Skin epidermis (tissue), 12 donors: ENCODE data around the gene SMG7.
"Not testable (repeated sequence)": the region's sequence is repeated elsewhere in the genome, so short reads cannot be mapped to it uniquely, and the experiment has no call there.

Source experiments
- H3K27ac ChIP-seq, 21 experiments: fragments of 200-600 bp; sonication (generic) in 11 of 21; one replicate each; pipeline ENCODE4 v1.5.0; 2020; ENCODE audit warnings: mild to moderate bottlenecking in 3 of 21, inconsistent platforms in 2 of 21, moderate library complexity in 2 of 21
- H3K4me3 ChIP-seq, 7 experiments: fragments of 200-600 bp; sonication (generic) in 2 of 7; one replicate each; pipeline ENCODE4 v1.5.0; 2020; ENCODE audit warnings: inconsistent platforms in 2 of 7, mild to moderate bottlenecking in 2 of 7, moderate library complexity in 1 of 7

The SMG7 gene

GRCh38 chr1:183472488-183473216 is at the start of gene SMG7:
Gene SMG7, plus strand, starts transcription at chr1:183472499. Its CDS starts 122 bp downstream, at chr1:183472621.
- Histone ChIP-seq H3K4me3 (peak within 1 kb of the TSS; percentile 63 to 97 (median 94)), H3K27ac (peak within 1 kb of the TSS; percentile 93 to 100 (median 99))

GRCh38 chr1:183423541-183423940 is 48.8 kb upstream of the SMG7 start:
- Histone ChIP-seq H3K4me3 (no peak overlapping the region), H3K27ac (no peak overlapping the region)

GRCh38 chr1:183424691-183425090 is 47.6 kb upstream of the SMG7 start:
- H3K27ac ChIP-seq = no peak overlapping the region

GRCh38 chr1:183427591-183427990 is 44.7 kb upstream of the SMG7 start:
- H3K27ac ChIP-seq, H3K4me3 ChIP-seq: not testable (repeated sequence)

More at GRCh38 chr1:183424691-183425090, 47.6 kb upstream of the SMG7 start:
- H3K4me3 ChIP-seq = no peak overlapping the region

GRCh38 chr1:183431840-183432547 is 40.3 kb upstream of the SMG7 start:
- Histone ChIP-seq H3K4me3 (no peak overlapping the region), H3K27ac (no peak overlapping the region)

- Histone ChIP-seq H3K4me3 (no peak overlapping the region), H3K27ac (no peak overlapping the region)
These were observed 39.8 kb upstream of the SMG7 start for GRCh38 chr1:183432548-183432875.

GRCh38 chr1:183433703-183434102 is 38.6 kb upstream of the SMG7 start:
- Histone ChIP-seq H3K27ac (no peak overlapping the region), H3K4me3 (no peak overlapping the region)

- Histone ChIP-seq H3K4me3 (no peak overlapping the region), H3K27ac (no peak overlapping the region)
These were observed 36.8 kb upstream of the SMG7 start for GRCh38 chr1:183435497-183435896.

GRCh38 chr1:183438060-183438459 is 34.2 kb upstream of the SMG7 start:
- no peak overlapping the region for H3K4me3 ChIP-seq

GRCh38 chr1:183443011-183443410 is 29.3 kb upstream of the SMG7 start:
- H3K27ac ChIP-seq = no peak overlapping the region
- no peak overlapping the region for H3K4me3 ChIP-seq

More at GRCh38 chr1:183438060-183438459, 34.2 kb upstream of the SMG7 start:
- no peak overlapping the region for H3K27ac ChIP-seq

GRCh38 chr1:183443466-183443865 is 28.8 kb upstream of the SMG7 start:
- Histone ChIP-seq H3K27ac (no peak overlapping the region), H3K4me3 (no peak overlapping the region)

GRCh38 chr1:183444243-183444642 is 28.1 kb upstream of the SMG7 start:
- Histone ChIP-seq H3K4me3 (no peak overlapping the region), H3K27ac (no peak overlapping the region)

- H3K27ac ChIP-seq = no peak overlapping the region
- no peak overlapping the region for H3K4me3 ChIP-seq
These were observed 23.0 kb upstream of the SMG7 start for GRCh38 chr1:183449223-183449770.

GRCh38 chr1:183450093-183450492 is 22.2 kb upstream of the SMG7 start:
- no peak overlapping the region for H3K27ac ChIP-seq
- no peak overlapping the region for H3K4me3 ChIP-seq

- no peak overlapping the region for H3K27ac ChIP-seq
These were observed 17.9 kb upstream of the SMG7 start for GRCh38 chr1:183454377-183454776.

GRCh38 chr1:183456826-183457225 is 15.5 kb upstream of the SMG7 start:
- H3K27ac ChIP-seq = no peak overlapping the region
- H3K4me3 ChIP-seq = no peak overlapping the region

More at GRCh38 chr1:183454377-183454776, 17.9 kb upstream of the SMG7 start:
- H3K4me3 ChIP-seq = no peak overlapping the region

- H3K27ac ChIP-seq = no peak overlapping the region
- H3K4me3 ChIP-seq = no peak overlapping the region
These were observed 14.8 kb upstream of the SMG7 start for GRCh38 chr1:183457449-183457848.

- H3K4me3 ChIP-seq = no peak overlapping the region
- peak overlapping the region in 1 of 21 experiments; percentile 33 for H3K27ac ChIP-seq
These were observed 11.7 kb upstream of the SMG7 start for GRCh38 chr1:183460596-183460995.

GRCh38 chr1:183461350-183461749 is 10.9 kb upstream of the SMG7 start:
- Histone ChIP-seq H3K27ac (peak overlapping the region in 1 of 21 experiments; percentile 33), H3K4me3 (no peak overlapping the region)

GRCh38 chr1:183463566-183463965 is 8.7 kb upstream of the SMG7 start:
- H3K4me3 ChIP-seq = no peak overlapping the region
- H3K27ac ChIP-seq = no peak overlapping the region

- Histone ChIP-seq H3K27ac (no peak overlapping the region), H3K4me3 (no peak overlapping the region)
These were observed 5.5 kb upstream of the SMG7 start for GRCh38 chr1:183466781-183467180.
